HepG2 (cell line): Measurements from ENCODE around the gene PPM1H. TPM values are rescaled to one million over a fixed set of nuclear protein-coding genes. Genes with fewer than 3 reads are reported as not detected.

Source experiments
- ATAC-seq: fragments of 200-7000 bp; cut with Tn5 transposase; 3 replicates; pipeline ENCODE4 v1.9.1; 2020; ENCODE audit warnings: mild to moderate bottlenecking, moderate library complexity
- BruUV-seq: library from RNA; stranded (reverse); fragments of 400-500 nt; replicated peaks from 2 replicates; lab custom pipeline; 2021; lab: Mats Ljungman, UMichigan
- CTCF ChIA-PET: fragments of 300-600 bp; formaldehyde crosslinking; extraction: SDS; loops from one replicate; lab custom pipeline; 2021; ENCODE audit warnings: low total read pairs, inconsistent platforms, low intra/inter-chr PET ratio; lab: Yijun Ruan, JAX
- POLR2A ChIA-PET: fragments of 350-600 bp; sonication (Branson Sonifier 250); formaldehyde crosslinking; loops from one replicate; lab custom pipeline; 2020; ENCODE audit warnings: antibody characterized with exemption, inconsistent platforms; lab: Yijun Ruan, JAX
- DNase-seq: peaks from one replicate; pipeline ENCODE4 v3.0.0-alpha.2; 2015; ENCODE audit warnings: low spot score
- FAIRE-seq: peaks from 3 replicates; lab custom pipeline; 2011; peaks lifted over from hg19 to GRCh38; lab: Jason Lieb, UNC
- H2AFZ ChIP-seq: one replicate; pipeline ENCODE4 v1.6.1; 2011; ENCODE audit warnings: low read length, inconsistent platforms
- H3K27ac ChIP-seq: fragments of 300-600 bp; 3 replicates; pipeline ENCODE4 v1.8.0; 2011; ENCODE audit warnings: mixed run types, mild to moderate bottlenecking, mixed read lengths, low read length, inconsistent platforms; ENCODE audit not compliant: insufficient read depth; ENCODE audit errors: extremely low read length
- H3K27me3 ChIP-seq, 2 experiments: fragments of 200-600 bp in 1 of 2; 2 replicates in 1 of 2; 3 replicates in 1 of 2; pipeline versions ENCODE4 v1.6.0 to v1.8.0; 2011; ENCODE audit warnings: low read length in 2 of 2, mild to moderate bottlenecking in 2 of 2, moderate library complexity in 2 of 2, inconsistent platforms in 1 of 2; ENCODE audit not compliant: insufficient read depth in 2 of 2, control insufficient read depth in 1 of 2
- H3K36me3 ChIP-seq, 2 experiments: fragments of 200-600 bp in 1 of 2; replicated peaks in 1 of 2; 2 replicates in 1 of 2; 3 replicates in 1 of 2; pipeline versions ENCODE4 v1.5.1 to v1.8.0; 2011; ENCODE audit warnings: low read length in 2 of 2, inconsistent platforms in 1 of 2; ENCODE audit not compliant: insufficient read depth in 2 of 2, control insufficient read depth in 1 of 2
- H3K4me1 ChIP-seq: 2 replicates; pipeline ENCODE4 v1.5.1; 2012; ENCODE audit warnings: low read length, inconsistent platforms; ENCODE audit not compliant: insufficient read depth
- H3K4me2 ChIP-seq: 2 replicates; pipeline ENCODE4 v1.6.0; 2011; ENCODE audit warnings: low read depth, low read length, inconsistent platforms
- H3K4me3 ChIP-seq, 3 experiments: fragments of 200-600 bp in 1 of 3; sonication (generic), shearing (Covaris generic) in 1 of 3; replicated peaks in 1 of 3; 2 replicates each; pipeline ENCODE4 v1.5.1; 2011 to 2016; ENCODE audit warnings: low read length in 3 of 3, inconsistent platforms in 2 of 3, low read depth in 2 of 3, mild to moderate bottlenecking in 2 of 3, control low read depth in 1 of 3, mixed read lengths in 1 of 3; ENCODE audit not compliant: insufficient read depth in 1 of 3
- H3K79me2 ChIP-seq: one replicate; pipeline ENCODE4 v1.6.1; 2011; ENCODE audit warnings: low read length, inconsistent platforms; ENCODE audit not compliant: insufficient read depth
- H3K9ac ChIP-seq: 2 replicates; pipeline ENCODE4 v1.6.0; 2011; ENCODE audit warnings: mild to moderate bottlenecking, low read depth, low read length, inconsistent platforms; ENCODE audit not compliant: insufficient read depth
- H3K9me3 ChIP-seq: 2 replicates; pipeline ENCODE4 v1.5.1; 2012; ENCODE audit warnings: mild to moderate bottlenecking, low read length
- H4K20me1 ChIP-seq: 2 replicates; pipeline ENCODE4 v1.6.0; 2011; ENCODE audit warnings: inconsistent platforms, mild to moderate bottlenecking, low read length, moderate library complexity; ENCODE audit not compliant: insufficient read depth
- PBX2 ChIP-seq: IDR thresholded peaks from 2 replicates; pipeline ENCODE4 v1.6.1; 2016; ENCODE audit warnings: control low read depth
- REXO4 ChIP-seq: sonication (generic); formaldehyde crosslinking; IDR thresholded peaks from 2 replicates; pipeline ENCODE4 v1.8.0; 2022; ENCODE audit warnings: missing genetic modification reagents, mild to moderate bottlenecking, borderline replicate concordance
- SP5 ChIP-seq: IDR thresholded peaks from 2 replicates; pipeline ENCODE4 v1.6.1; 2016; ENCODE audit warnings: low read depth, borderline replicate concordance
- SRSF9 ChIP-seq: fragments of 200-400 bp; formaldehyde crosslinking; IDR thresholded peaks from 2 replicates; pipeline ENCODE4 v1.6.1; 2018; ENCODE audit warnings: borderline replicate concordance, mild to moderate bottlenecking, low read depth, low read length; ENCODE audit not compliant: insufficient read depth, poor library complexity, severe bottlenecking
- XBP1 ChIP-seq: sonication (generic); formaldehyde crosslinking; IDR thresholded peaks from 2 replicates; pipeline ENCODE4 v1.5.0; 2020; ENCODE audit warnings: missing genetic modification reagents
- ZBTB26 ChIP-seq: IDR thresholded peaks from 2 replicates; pipeline ENCODE4 v1.6.1; 2016; ENCODE audit warnings: missing compliant biosample characterization, missing genetic modification reagents, borderline replicate concordance
- ZNF260 ChIP-seq: sonication (generic); formaldehyde crosslinking; IDR thresholded peaks from 2 replicates; pipeline ENCODE4 v1.4.0; 2020; ENCODE audit warnings: missing genetic modification reagents, low read depth, mild to moderate bottlenecking, borderline replicate concordance
- ZNF34 ChIP-seq: sonication (generic); formaldehyde crosslinking; IDR thresholded peaks from 2 replicates; pipeline ENCODE4 v1.4.0; 2020; ENCODE audit warnings: mild to moderate bottlenecking, missing genetic modification reagents, borderline replicate concordance
- ZNF431 ChIP-seq: sonication (generic); formaldehyde crosslinking; IDR thresholded peaks from 2 replicates; pipeline ENCODE4 v1.9.0; 2022; ENCODE audit warnings: missing genetic modification reagents, low read depth, mild to moderate bottlenecking, borderline replicate concordance
- ZNF451 ChIP-seq: sonication (generic); formaldehyde crosslinking; IDR thresholded peaks from 2 replicates; pipeline ENCODE4 v1.5.0; 2020; ENCODE audit warnings: mild to moderate bottlenecking, missing genetic modification reagents
- ZNF570 ChIP-seq: sonication (generic); formaldehyde crosslinking; IDR thresholded peaks from 2 replicates; pipeline ENCODE4 v1.4.0; 2020; ENCODE audit warnings: mild to moderate bottlenecking, missing genetic modification reagents, borderline replicate concordance
- WGBS: methylation state at CpG from one replicate; pipeline ENCODE4 v1.1.6; 2017; ENCODE audit warnings: low lambda C conversion rate; 5-methylcytosine and 5-hydroxymethylcytosine counted together
- in situ Hi-C: cut with HindIII; loops from 2 replicates; pipeline ENCODE4 v1.10.0; 2017; ENCODE audit warnings: low pct_unique_long_range_greater_than_20kb; ENCODE audit not compliant: extremely low pct_ligation_motif_present
- intact Hi-C: fragments of 100-400 bp; cut with micrococcal nuclease; formaldehyde crosslinking; loops from one replicate; pipeline ENCODE4 v1.10.0; 2022; ENCODE audit not compliant: unreplicated experiment
- polyA plus RNA-seq, 8 experiments: library from polyadenylated mRNA; depleted of rRNA in 3 of 8; stranded (reverse) in 7 of 8; unstranded in 1 of 8; fragments of >200 nt; fragmentation: Illumina TruSeq in 4 of 8; extraction: Trizol in 4 of 8; gene quantifications; 2 replicates each; pipeline versions ENCODE4 v1.2.1 to v1.2.3, GENCODE V29; 2011 to 2016; ENCODE audit warnings: low read depth in 4 of 8, missing spikeins in 1 of 8, mixed read lengths in 1 of 8; ENCODE audit not compliant: insufficient read depth in 1 of 8
- total RNA-seq, 5 experiments: library from RNA; depleted of rRNA; stranded (reverse); fragments of >200 nt; fragmentation: Illumina TruSeq; extraction: Trizol; gene quantifications; 2 replicates each; pipeline ENCODE4 v1.2.3, GENCODE V29; 2016; ENCODE audit warnings: low read depth in 1 of 5

The PPM1H gene
- total and polyA plus RNA-seq, 2 of the 13 experiments (the other 11 are each of a cell fraction or from before 2014, with no cell fraction given): 29.1 to 38.1 TPM

DNA sequence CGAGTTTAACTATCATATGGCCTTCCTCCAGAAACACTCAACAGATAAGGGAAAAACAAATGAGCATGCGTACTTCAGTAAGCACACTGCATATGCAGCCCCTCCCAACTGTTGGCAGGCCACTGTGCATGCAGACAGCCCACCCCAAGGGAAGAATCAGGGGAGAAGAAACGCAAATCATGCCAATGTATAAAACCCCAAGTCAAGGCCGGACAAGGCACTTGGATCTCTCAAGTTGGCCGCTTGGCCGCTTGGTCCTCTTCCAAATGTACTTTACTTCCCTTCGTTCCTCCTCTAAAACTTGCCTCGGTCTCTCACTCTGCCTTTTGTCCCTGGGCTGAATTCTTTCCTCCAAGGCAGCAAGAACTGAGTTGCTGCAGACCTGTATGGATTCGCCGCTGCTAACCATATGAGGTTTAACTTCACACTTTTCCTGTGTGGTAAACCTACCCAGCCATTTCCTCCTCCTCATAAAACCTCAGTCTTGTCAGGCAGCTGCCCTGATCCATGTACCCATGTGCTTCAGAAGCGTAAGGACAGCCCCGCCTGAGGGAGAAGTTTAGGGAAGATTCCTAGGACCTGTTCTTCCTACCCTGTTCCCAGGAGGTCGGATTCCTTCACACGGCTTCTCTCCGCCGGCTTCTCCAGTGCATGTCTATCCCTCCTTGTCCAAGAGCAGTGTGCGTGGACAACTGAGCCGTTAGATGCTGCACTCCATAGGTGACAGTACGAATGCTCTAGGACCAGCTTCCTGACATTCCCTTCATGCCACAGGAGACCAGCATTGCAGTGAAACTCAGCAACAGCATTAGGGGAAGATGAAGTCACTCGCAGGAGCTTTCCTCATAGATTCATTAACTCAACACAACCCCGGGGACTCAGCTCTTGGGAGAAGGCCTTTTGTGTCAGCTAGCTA lies 280.4 kb downstream of the PPM1H start:
- no peak overlapping the region for H3K9ac ChIP-seq
- POLR2A ChIA-PET: no interaction called here
- BruUV-seq: no TSS peak
- no peak overlapping the region for H3K27ac ChIP-seq
- CTCF ChIA-PET: no interaction called here
- 98% methylated on average over 20 of the region's 21 CpGs for WGBS
- H3K4me1 ChIP-seq: no peaks in the 10 kb centered on the region
- H4K20me1 ChIP-seq: no peaks in the 10 kb centered on the region
- intact Hi-C loops: no loop called here
- no peak for DNase-seq
- peaks cover 7 to 40% of the 10 kb centered on the region in 2 experiments for H3K36me3 ChIP-seq
- no peak for FAIRE-seq
- H3K4me3 ChIP-seq: no peak overlapping the region
- H3K79me2 ChIP-seq: no peaks in the 10 kb centered on the region
- TF ChIP-seq ZNF570 (CRISPR knock-in tag) (no peak), XBP1 (CRISPR knock-in tag) (no peak), REXO4 (no peak), ZNF34 (CRISPR knock-in tag) (no peak), ZBTB26 (no peak), SRSF9 (no peak), PBX2 (no peak), ZNF451 (CRISPR knock-in tag) (no peak), SP5 (CRISPR knock-in tag) (no peak), ZNF431 (CRISPR knock-in tag) (no peak), ZNF260 (CRISPR knock-in tag) (no peak)
- TF ChIP-seq, all 625 proteins: peak for 0
- no peaks in the 10 kb centered on the region for H3K9me3 ChIP-seq
- H3K4me2 ChIP-seq: no peak overlapping the region
- H2AFZ ChIP-seq: no peak overlapping the region
- in situ Hi-C loops: no loop called here
- ATAC-seq: no peak
- no peaks in the 10 kb centered on the region for H3K27me3 ChIP-seq
